Natural killer cell (primary cell): Measurements from ENCODE around the gene NOG. TPM values are rescaled to one million over a fixed set of nuclear protein-coding genes. Genes with fewer than 3 reads are reported as not detected.

Experiments
- ATAC-seq, 3 donors: fragments of 150-1000 bp in 2 of 3; fragments of 200-7000 bp in 1 of 3; cut with Tn5 transposase; 1 replicate in 1 of 3; 2 replicates in 2 of 3; pipeline ENCODE4 v1.10.0; 2021; ENCODE audit warnings: mild to moderate bottlenecking in 2 of 3, moderate library complexity in 2 of 3
- DNase-seq, 2 donors: peaks; one replicate each; pipeline versions ENCODE4 v3.0.0 to v3.0.0-alpha.2; 2013 to 2021; ENCODE audit warnings: mixed read lengths in 1 of 2
- H3K27ac ChIP-seq: one replicate; pipeline ENCODE4 v1.5.1; 2013; ENCODE audit warnings: mild to moderate bottlenecking, low read length
- H3K27me3 ChIP-seq: one replicate; pipeline ENCODE4 v1.6.1; 2013; ENCODE audit warnings: low read length; ENCODE audit not compliant: control insufficient read depth, insufficient read depth
- H3K36me3 ChIP-seq: one replicate; pipeline ENCODE4 v1.6.1; 2013; ENCODE audit warnings: low read length; ENCODE audit not compliant: control insufficient read depth, insufficient read depth
- H3K4me1 ChIP-seq: one replicate; pipeline ENCODE4 v1.6.1; 2013; ENCODE audit warnings: low read length; ENCODE audit not compliant: control insufficient read depth, insufficient read depth
- H3K4me3 ChIP-seq: one replicate; pipeline ENCODE4 v1.5.1; 2013; ENCODE audit warnings: low read length
- H3K9me3 ChIP-seq: one replicate; pipeline ENCODE4 v1.6.1; 2013; ENCODE audit warnings: low read length; ENCODE audit not compliant: control insufficient read depth, insufficient read depth
- H3K27ac Mint-ChIP-seq, 2 donors: one replicate each; pipeline ENCODE4 v1.8.0; 2022; ENCODE audit warnings: mild to moderate bottlenecking in 2 of 2, mixed read lengths in 2 of 2, moderate library complexity in 1 of 2
- H3K27me3 Mint-ChIP-seq, 2 donors: one replicate each; pipeline ENCODE4 v1.8.0; 2022; ENCODE audit warnings: low read depth in 2 of 2, mixed read lengths in 2 of 2
- H3K36me3 Mint-ChIP-seq: one replicate; pipeline ENCODE4 v1.8.0; 2022; ENCODE audit warnings: mixed read lengths
- H3K4me1 Mint-ChIP-seq, 2 donors: one replicate each; pipeline ENCODE4 v1.8.0; 2022; ENCODE audit warnings: mixed read lengths in 2 of 2
- H3K4me3 Mint-ChIP-seq: one replicate; pipeline ENCODE4 v1.8.0; 2022; ENCODE audit warnings: mild to moderate bottlenecking, moderate library complexity, mixed read lengths
- H3K9me3 Mint-ChIP-seq, 2 donors: one replicate each; pipeline ENCODE4 v1.8.0; 2022; ENCODE audit warnings: mixed read lengths in 2 of 2
- CTCF ChIP-seq: fragments of 200-600 bp; IDR thresholded peaks from one replicate; pipeline ENCODE4 v1.8.0; 2022; ENCODE audit warnings: antibody characterized with exemption
- WGBS: methylation state at CpG from one replicate; pipeline ENCODE4 v1.1.7; 2013; ENCODE audit warnings: missing lambda C conversion rate; ENCODE audit not compliant: insufficient coverage; 5-methylcytosine and 5-hydroxymethylcytosine counted together
- intact Hi-C: fragments of 100-400 bp; cut with micrococcal nuclease; formaldehyde crosslinking; loops from one replicate; pipeline ENCODE4 v1.14.2; 2022
- total RNA-seq, 4 donors: library from RNA; stranded (reverse); fragments of 120-200 nt in 1 of 4; gene quantifications; one replicate each; pipeline versions ENCODE4 v1.2.3 to v1.2.4, GENCODE V29; 2013 to 2022

NOG gene
- total RNA-seq, 3 donors from 2014 or later (not counting 1 experiment from before 2014, with no cell fraction given): 0.19 to 0.77 (median 0.38) TPM

DNA sequence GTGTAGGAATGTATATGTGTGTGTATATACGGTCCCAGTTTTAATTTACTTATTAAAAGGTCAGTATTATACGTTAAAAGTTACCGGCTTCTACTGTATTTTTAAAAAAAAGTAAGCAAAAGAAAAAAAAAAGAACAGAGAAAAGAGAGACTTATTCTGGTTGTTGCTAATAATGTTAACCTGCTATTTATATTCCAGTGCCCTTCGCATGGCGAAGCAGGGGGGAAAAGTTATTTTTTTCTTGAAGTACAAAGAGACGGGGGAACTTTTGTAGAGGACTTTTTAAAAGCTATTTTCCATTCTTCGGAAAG is 1.6 kb downstream of the NOG start:
- peaks cover 53% of the 10 kb centered on the region for H3K27me3 ChIP-seq
- no peaks in the 10 kb centered on the region for H3K9me3 ChIP-seq
- H3K27ac Mint-ChIP-seq: no peak overlapping the region
- no peaks in the 10 kb centered on the region for H3K36me3 ChIP-seq
- H3K4me3 Mint-ChIP-seq: peak overlapping the region; percentile 61
- H3K4me3 ChIP-seq: no peak overlapping the region
- DNase-seq: peak in 1 of 2 donors; percentile 7
- H3K27me3 Mint-ChIP-seq: peaks cover 56 to 64% of the 10 kb centered on the region in 2 donors
- H3K4me1 ChIP-seq: peaks cover 38% of the 10 kb centered on the region
- H3K36me3 Mint-ChIP-seq: no peaks in the 10 kb centered on the region
- TF ChIP-seq CTCF: no peak
- no peak for ATAC-seq
- intact Hi-C loops: loop anchor here (10.0 kb wide), 1 partner anchor 90 kb away; no protein-coding TSS in a partner anchor
- no peaks in the 10 kb centered on the region for H3K9me3 Mint-ChIP-seq
- WGBS: 0% methylated on average over 5 of the region's 7 CpGs
- H3K4me1 Mint-ChIP-seq: peaks cover 17 to 19% of the 10 kb centered on the region in 2 donors
- no peak overlapping the region for H3K27ac ChIP-seq

GRCh38 chr17:56595831-56596690 is 2.6 kb downstream of the NOG start:
- H3K36me3 ChIP-seq: no peaks in the 10 kb centered on the region
- DNase-seq: peak in 1 of 2 donors; percentile 53
- WGBS: 4% methylated on average over 40 of the region's 43 CpGs
- Mint-ChIP-seq H3K4me1 (peaks cover 17 to 19% of the 10 kb centered on the region in 2 donors), H3K27me3 (peaks cover 55 to 63% of the 10 kb centered on the region in 2 donors), H3K4me3 (no peak overlapping the region), H3K36me3 (no peaks in the 10 kb centered on the region), H3K9me3 (no peaks in the 10 kb centered on the region), H3K27ac (no peak overlapping the region)
- H3K4me1 ChIP-seq: peaks cover 38% of the 10 kb centered on the region
- no peak overlapping the region for H3K4me3 ChIP-seq
- no peak for TF ChIP-seq CTCF
- H3K27ac ChIP-seq: no peak overlapping the region
- intact Hi-C loops: loop anchor here (10.0 kb wide), 1 partner anchor 89 kb away; no protein-coding TSS in a partner anchor
- ATAC-seq: no peak
- peaks cover 52% of the 10 kb centered on the region for H3K27me3 ChIP-seq
- H3K9me3 ChIP-seq: no peaks in the 10 kb centered on the region

DNA sequence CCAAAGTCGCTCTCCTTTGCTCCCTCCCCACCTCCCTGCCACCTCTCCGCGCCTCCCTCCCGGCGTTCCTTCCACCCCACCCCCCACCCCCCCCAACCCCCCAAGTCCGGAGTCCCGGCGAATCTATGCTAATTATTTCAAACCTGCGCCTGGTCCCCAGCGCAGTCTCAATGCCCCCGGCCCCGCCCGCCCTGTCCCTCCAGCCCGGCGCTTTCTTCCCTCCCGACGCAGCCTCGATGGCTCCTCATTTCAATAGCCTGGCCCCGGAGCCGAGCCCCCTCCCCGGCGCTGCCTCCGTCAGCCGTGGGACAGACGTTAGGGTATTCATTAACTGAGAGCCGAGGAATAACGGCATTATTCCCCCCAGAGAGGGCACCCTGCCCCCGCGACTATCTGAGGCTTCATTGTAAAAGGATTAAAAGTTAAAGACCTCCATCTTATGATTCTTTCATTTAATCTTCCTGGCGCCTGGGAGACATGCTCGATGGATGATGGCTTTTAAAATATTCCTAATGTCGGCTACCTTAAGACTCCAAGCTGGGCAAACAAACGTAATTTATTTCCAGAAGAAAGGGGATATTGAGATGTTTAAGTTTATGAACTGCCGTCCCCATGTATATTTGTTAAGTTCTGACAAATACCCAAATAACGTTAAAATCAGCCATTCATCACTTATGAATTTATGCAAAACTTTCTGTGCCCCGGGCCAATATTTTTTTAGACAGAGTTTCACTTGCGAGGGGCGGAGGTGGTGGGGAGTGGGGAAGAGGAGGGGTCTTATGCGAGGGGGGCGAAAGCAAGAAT is 3.4 kb downstream of the NOG start:
- TF ChIP-seq CTCF: no peak
- Mint-ChIP-seq H3K27ac (no peak overlapping the region), H3K4me3 (peak overlapping the region; percentile 65), H3K4me1 (peaks cover 16 to 19% of the 10 kb centered on the region in 2 donors), H3K27me3 (peaks cover 54 to 63% of the 10 kb centered on the region in 2 donors), H3K36me3 (no peaks in the 10 kb centered on the region), H3K9me3 (no peaks in the 10 kb centered on the region)
- H3K4me3 ChIP-seq: no peak overlapping the region
- intact Hi-C loops: loop anchor here (10.0 kb wide), 1 partner anchor 88 kb away; no protein-coding TSS in a partner anchor
- DNase-seq: peak in 1 of 2 donors; percentile 27
- peaks cover 48% of the 10 kb centered on the region for H3K27me3 ChIP-seq
- H3K36me3 ChIP-seq: no peaks in the 10 kb centered on the region
- H3K4me1 ChIP-seq: peaks cover 38% of the 10 kb centered on the region
- WGBS: under 1% methylated on average over 33 of the region's 40 CpGs
- ATAC-seq: no peak
- no peaks in the 10 kb centered on the region for H3K9me3 ChIP-seq
- H3K27ac ChIP-seq: no peak overlapping the region
